Neural cell (in vitro differentiated cells): ENCODE measurements around the gene LDB2. TPM values are rescaled to one million over a fixed set of nuclear protein-coding genes. Genes with fewer than 3 reads are reported as not detected.

ENCODE experiments used
- H2AFZ ChIP-seq: fragments of 200-600, 300-800 bp; sonication (generic), shearing (Covaris generic); 2 replicates; pipeline ENCODE4 v1.6.0; 2014; ENCODE audit warnings: low read depth, mild to moderate bottlenecking, antibody characterized with exemption, low read length, moderate library complexity
- H3F3A ChIP-seq: fragments of 200-600 bp; shearing (Covaris generic); 2 replicates; pipeline ENCODE4 v1.6.1; 2016; ENCODE audit warnings: mild to moderate bottlenecking, moderate library complexity, mixed read lengths, antibody characterized with exemption, low read length; ENCODE audit not compliant: insufficient read depth, poor library complexity, severe bottlenecking
- H3K27ac ChIP-seq: fragments of 200-600, 300-800 bp; sonication (generic), shearing (Covaris generic); 2 replicates; pipeline ENCODE4 v1.5.1; 2014; ENCODE audit warnings: mild to moderate bottlenecking, low read length, moderate library complexity
- H3K27me3 ChIP-seq: fragments of 300-800, 200-600 bp; sonication (generic), shearing (Covaris generic); 2 replicates; pipeline ENCODE4 v1.6.0; 2014; ENCODE audit warnings: mild to moderate bottlenecking, low read depth, low read length, moderate library complexity; ENCODE audit not compliant: insufficient read depth
- H3K36me3 ChIP-seq: fragments of 300-800, 200-600 bp; sonication (generic), shearing (Covaris generic); 2 replicates; pipeline ENCODE4 v1.5.1; 2014; ENCODE audit warnings: mild to moderate bottlenecking, antibody characterized with exemption, low read length, moderate library complexity; ENCODE audit not compliant: insufficient read depth
- H3K4me2 ChIP-seq: fragments of 300-800, 200-600 bp; sonication (generic), shearing (Covaris generic); 2 replicates; pipeline ENCODE4 v1.6.0; 2014; ENCODE audit warnings: mild to moderate bottlenecking, low read length
- H3K4me3 ChIP-seq: fragments of 300-800, 200-600 bp; sonication (generic), shearing (Covaris generic); 2 replicates; pipeline ENCODE4 v1.5.1; 2014; ENCODE audit warnings: mild to moderate bottlenecking, low read length, moderate library complexity
- H3K79me2 ChIP-seq: fragments of 200-600 bp; shearing (Covaris generic); replicated peaks from 2 replicates; pipeline ENCODE4 v1.6.0; 2014; ENCODE audit warnings: mild to moderate bottlenecking, low read length, moderate library complexity; ENCODE audit not compliant: insufficient read depth
- H3K9ac ChIP-seq: fragments of 300-800, 200-600 bp; sonication (generic), shearing (Covaris generic); 2 replicates; pipeline ENCODE4 v1.6.1; 2016; ENCODE audit warnings: mild to moderate bottlenecking, low read length, mixed read lengths
- H3K9me2 ChIP-seq: fragments of 200-600 bp; shearing (Covaris generic); 2 replicates; pipeline ENCODE4 v1.6.1; 2016; ENCODE audit warnings: mild to moderate bottlenecking, low read length, mixed read lengths; ENCODE audit not compliant: insufficient read depth
- H3K9me3 ChIP-seq: fragments of 200-600, 300-800 bp; sonication (generic), shearing (Covaris generic); 2 replicates; pipeline ENCODE4 v1.6.1; 2016; ENCODE audit warnings: mild to moderate bottlenecking, mixed run types, low read length, moderate library complexity, mixed read lengths
- H4K20me1 ChIP-seq: fragments of 200-600 bp; shearing (Covaris generic); 2 replicates; pipeline ENCODE4 v1.6.1; 2016; ENCODE audit warnings: mild to moderate bottlenecking, mixed run types; ENCODE audit not compliant: insufficient read depth
- CTCF ChIP-seq: fragments of 450-650 bp; IDR thresholded peaks from 2 replicates; pipeline ENCODE4 v1.5.1; 2014; ENCODE audit warnings: antibody characterized with exemption, mild to moderate bottlenecking, moderate library complexity; ENCODE audit not compliant: poor library complexity, severe bottlenecking
- EP300 ChIP-seq: fragments of 450-650 bp; conservative IDR thresholded peaks from 2 replicates; pipeline ENCODE4 v1.6.1; 2014; ENCODE audit warnings: antibody characterized with exemption, mild to moderate bottlenecking, moderate library complexity; ENCODE audit not compliant: poor library complexity, severe bottlenecking
- EZH2 ChIP-seq: fragments of 200-600, 300-800 bp; shearing (Covaris generic), sonication (generic); IDR thresholded peaks from 2 replicates; pipeline ENCODE4 v1.6.1; 2014; ENCODE audit warnings: antibody characterized with exemption, low read length, borderline replicate concordance, mild to moderate bottlenecking; ENCODE audit not compliant: insufficient read depth, poor library complexity, severe bottlenecking
- MXI1 ChIP-seq: fragments of 450-650 bp; conservative IDR thresholded peaks from 2 replicates; pipeline ENCODE4 v1.6.1; 2014; ENCODE audit warnings: antibody characterized with exemption, mild to moderate bottlenecking; ENCODE audit not compliant: poor library complexity, severe bottlenecking
- POLR2AphosphoS5 ChIP-seq: IDR thresholded peaks from 2 replicates; pipeline ENCODE4 v1.6.1; 2012
- RAD21 ChIP-seq: fragments of 450-650 bp; conservative IDR thresholded peaks from 2 replicates; pipeline ENCODE4 v1.6.1; 2014; ENCODE audit warnings: antibody characterized with exemption, mild to moderate bottlenecking, moderate library complexity
- SMC3 ChIP-seq: fragments of 450-650 bp; conservative IDR thresholded peaks from 2 replicates; pipeline ENCODE4 v1.6.1; 2014; ENCODE audit warnings: antibody characterized with exemption, mild to moderate bottlenecking, moderate library complexity; ENCODE audit not compliant: poor library complexity
- TAF1 ChIP-seq: IDR thresholded peaks from 2 replicates; pipeline ENCODE4 v1.6.1; 2012; ENCODE audit warnings: low read depth
- polyA plus RNA-seq: library from polyadenylated mRNA; depleted of rRNA; stranded (reverse); fragments of >200 nt; gene quantifications from 2 replicates; pipeline ENCODE4 v1.2.3, GENCODE V29; 2014
- TF ChIP-seq, protein P1 (sequence below): IDR thresholded peaks from 2 replicates; pipeline ENCODE4 v1.6.1; 2012; ENCODE audit warnings: borderline replicate concordance

The LDB2 gene
- polyA plus RNA-seq, 1 donor from 2014 or later, result 58.9 TPM

DNA sequence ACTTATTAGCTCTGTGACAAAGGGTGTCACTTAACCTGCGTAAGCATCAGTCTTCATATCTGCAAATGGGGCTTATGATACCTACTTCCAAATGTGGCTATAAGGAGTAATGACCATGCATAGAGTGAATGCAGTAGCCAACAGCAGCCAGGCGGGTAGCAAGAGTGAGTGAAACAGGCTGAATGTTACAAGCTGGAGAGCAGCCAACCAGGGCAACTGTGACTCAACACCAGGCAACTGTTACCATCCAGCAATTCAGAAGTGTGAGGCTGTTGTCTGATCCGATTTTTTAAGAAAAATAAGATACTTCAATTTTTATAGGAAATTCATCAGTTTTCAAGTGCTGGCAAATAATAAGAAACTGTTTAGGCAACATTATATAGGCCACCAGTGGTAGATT, 401.9 kb downstream of the LDB2 start:
- no peak overlapping the region for H3K4me2 ChIP-seq
- H3K9ac ChIP-seq, result no peak overlapping the region
- H3K36me3 ChIP-seq, result no peaks in the 10 kb centered on the region
- H2AFZ ChIP-seq, result no peak overlapping the region
- H3K9me3 ChIP-seq, result no peaks in the 10 kb centered on the region
- TF ChIP-seq EZH2 (no peak), POLR2AphosphoS5 (no peak), RAD21 (no peak), EP300 (no peak), CTCF (no peak), MXI1 (no peak), TAF1 (no peak), SMC3 (no peak)
- TF ChIP-seq, protein P1, sequence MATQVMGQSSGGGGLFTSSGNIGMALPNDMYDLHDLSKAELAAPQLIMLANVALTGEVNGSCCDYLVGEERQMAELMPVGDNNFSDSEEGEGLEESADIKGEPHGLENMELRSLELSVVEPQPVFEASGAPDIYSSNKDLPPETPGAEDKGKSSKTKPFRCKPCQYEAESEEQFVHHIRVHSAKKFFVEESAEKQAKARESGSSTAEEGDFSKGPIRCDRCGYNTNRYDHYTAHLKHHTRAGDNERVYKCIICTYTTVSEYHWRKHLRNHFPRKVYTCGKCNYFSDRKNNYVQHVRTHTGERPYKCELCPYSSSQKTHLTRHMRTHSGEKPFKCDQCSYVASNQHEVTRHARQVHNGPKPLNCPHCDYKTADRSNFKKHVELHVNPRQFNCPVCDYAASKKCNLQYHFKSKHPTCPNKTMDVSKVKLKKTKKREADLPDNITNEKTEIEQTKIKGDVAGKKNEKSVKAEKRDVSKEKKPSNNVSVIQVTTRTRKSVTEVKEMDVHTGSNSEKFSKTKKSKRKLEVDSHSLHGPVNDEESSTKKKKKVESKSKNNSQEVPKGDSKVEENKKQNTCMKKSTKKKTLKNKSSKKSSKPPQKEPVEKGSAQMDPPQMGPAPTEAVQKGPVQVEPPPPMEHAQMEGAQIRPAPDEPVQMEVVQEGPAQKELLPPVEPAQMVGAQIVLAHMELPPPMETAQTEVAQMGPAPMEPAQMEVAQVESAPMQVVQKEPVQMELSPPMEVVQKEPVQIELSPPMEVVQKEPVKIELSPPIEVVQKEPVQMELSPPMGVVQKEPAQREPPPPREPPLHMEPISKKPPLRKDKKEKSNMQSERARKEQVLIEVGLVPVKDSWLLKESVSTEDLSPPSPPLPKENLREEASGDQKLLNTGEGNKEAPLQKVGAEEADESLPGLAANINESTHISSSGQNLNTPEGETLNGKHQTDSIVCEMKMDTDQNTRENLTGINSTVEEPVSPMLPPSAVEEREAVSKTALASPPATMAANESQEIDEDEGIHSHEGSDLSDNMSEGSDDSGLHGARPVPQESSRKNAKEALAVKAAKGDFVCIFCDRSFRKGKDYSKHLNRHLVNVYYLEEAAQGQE, result no peak
- no peaks in the 10 kb centered on the region for H3K27me3 ChIP-seq
- no peak overlapping the region for H3K4me3 ChIP-seq
- no peaks in the 10 kb centered on the region for H3K79me2 ChIP-seq
- no peak overlapping the region for H3K27ac ChIP-seq
- H4K20me1 ChIP-seq, result no peaks in the 10 kb centered on the region
- no peaks in the 10 kb centered on the region for H3F3A ChIP-seq
- no peaks in the 10 kb centered on the region for H3K9me2 ChIP-seq

- TF ChIP-seq RAD21 (no peak), EP300 (no peak), CTCF (no peak), MXI1 (no peak), POLR2AphosphoS5 (no peak), TAF1 (no peak), EZH2 (no peak), SMC3 (no peak)
- H3F3A ChIP-seq, result no peaks in the 10 kb centered on the region
- no peaks in the 10 kb centered on the region for H3K9me3 ChIP-seq
- no peaks in the 10 kb centered on the region for H3K36me3 ChIP-seq
- no peaks in the 10 kb centered on the region for H3K79me2 ChIP-seq
- H3K4me3 ChIP-seq, result no peak overlapping the region
- no peaks in the 10 kb centered on the region for H3K27me3 ChIP-seq
- H3K9ac ChIP-seq, result no peak overlapping the region
- H3K27ac ChIP-seq, result no peak overlapping the region
- H4K20me1 ChIP-seq, result no peaks in the 10 kb centered on the region
- no peak overlapping the region for H2AFZ ChIP-seq
- no peaks in the 10 kb centered on the region for H3K9me2 ChIP-seq
- H3K4me2 ChIP-seq, result no peak overlapping the region
Measured at GRCh38 chr4:16492872-16493271, 405.6 kb downstream of the LDB2 start.
